ENCODE data around the gene MYLK. TPM values are rescaled to one million over a fixed set of nuclear protein-coding genes. Genes with fewer than 3 reads are reported as not detected.

MYLK gene
- total and polyA plus RNA-seq, 8 donors: 35.1 to 916 (median 340) TPM

DNA sequence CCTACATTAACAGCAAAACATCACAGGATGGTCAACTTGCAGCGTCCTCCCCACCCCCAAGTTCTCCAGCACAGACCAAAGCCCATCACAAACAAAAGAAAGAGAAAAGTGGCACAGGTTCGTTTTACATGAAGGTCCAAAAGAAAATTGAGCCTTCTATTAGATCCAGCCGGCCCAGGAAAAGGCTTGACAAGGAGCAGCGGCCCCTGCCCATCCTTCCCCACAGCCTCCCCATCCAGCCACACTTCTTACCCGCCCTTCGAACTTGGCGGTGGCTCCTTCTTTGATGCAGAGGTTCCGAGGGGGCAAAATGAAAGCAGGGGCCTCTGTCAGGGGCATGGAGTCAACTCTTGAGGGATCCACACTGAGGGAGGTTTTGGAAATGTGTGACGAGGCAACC lies 90.7 kb downstream of the MYLK start:
- Histone ChIP-seq H3K4me1 (peaks cover 0 to 7% (median 0%) of the 10 kb centered on the region in 4 donors), H3K27me3 (no peaks in the 10 kb centered on the region), H3K36me3 (no peaks in the 10 kb centered on the region), H3K4me3 (no peak overlapping the region), H3K9me3 (no peaks in the 10 kb centered on the region), H3K27ac (no peak overlapping the region)
- no peak for DNase-seq
- TF ChIP-seq, protein P1, sequence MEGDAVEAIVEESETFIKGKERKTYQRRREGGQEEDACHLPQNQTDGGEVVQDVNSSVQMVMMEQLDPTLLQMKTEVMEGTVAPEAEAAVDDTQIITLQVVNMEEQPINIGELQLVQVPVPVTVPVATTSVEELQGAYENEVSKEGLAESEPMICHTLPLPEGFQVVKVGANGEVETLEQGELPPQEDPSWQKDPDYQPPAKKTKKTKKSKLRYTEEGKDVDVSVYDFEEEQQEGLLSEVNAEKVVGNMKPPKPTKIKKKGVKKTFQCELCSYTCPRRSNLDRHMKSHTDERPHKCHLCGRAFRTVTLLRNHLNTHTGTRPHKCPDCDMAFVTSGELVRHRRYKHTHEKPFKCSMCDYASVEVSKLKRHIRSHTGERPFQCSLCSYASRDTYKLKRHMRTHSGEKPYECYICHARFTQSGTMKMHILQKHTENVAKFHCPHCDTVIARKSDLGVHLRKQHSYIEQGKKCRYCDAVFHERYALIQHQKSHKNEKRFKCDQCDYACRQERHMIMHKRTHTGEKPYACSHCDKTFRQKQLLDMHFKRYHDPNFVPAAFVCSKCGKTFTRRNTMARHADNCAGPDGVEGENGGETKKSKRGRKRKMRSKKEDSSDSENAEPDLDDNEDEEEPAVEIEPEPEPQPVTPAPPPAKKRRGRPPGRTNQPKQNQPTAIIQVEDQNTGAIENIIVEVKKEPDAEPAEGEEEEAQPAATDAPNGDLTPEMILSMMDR (IDR thresholded peaks at IDR 0.05): no peak
- no peak for TF ChIP-seq POLR2AphosphoS5 (IDR thresholded peaks at IDR 0.05)
- TF ChIP-seq EP300 (IDR thresholded peaks at IDR 0.05): no peak
- TF ChIP-seq POLR2A (IDR thresholded peaks at IDR 0.05): no peak
- 64 to 89% (median 87%) methylated on average over 9 of the region's 9 CpGs for WGBS, 5 donors
- intact Hi-C loops (cut with DNase I; ENCODE audit: low total_unique reads): no loop called here

DNA sequence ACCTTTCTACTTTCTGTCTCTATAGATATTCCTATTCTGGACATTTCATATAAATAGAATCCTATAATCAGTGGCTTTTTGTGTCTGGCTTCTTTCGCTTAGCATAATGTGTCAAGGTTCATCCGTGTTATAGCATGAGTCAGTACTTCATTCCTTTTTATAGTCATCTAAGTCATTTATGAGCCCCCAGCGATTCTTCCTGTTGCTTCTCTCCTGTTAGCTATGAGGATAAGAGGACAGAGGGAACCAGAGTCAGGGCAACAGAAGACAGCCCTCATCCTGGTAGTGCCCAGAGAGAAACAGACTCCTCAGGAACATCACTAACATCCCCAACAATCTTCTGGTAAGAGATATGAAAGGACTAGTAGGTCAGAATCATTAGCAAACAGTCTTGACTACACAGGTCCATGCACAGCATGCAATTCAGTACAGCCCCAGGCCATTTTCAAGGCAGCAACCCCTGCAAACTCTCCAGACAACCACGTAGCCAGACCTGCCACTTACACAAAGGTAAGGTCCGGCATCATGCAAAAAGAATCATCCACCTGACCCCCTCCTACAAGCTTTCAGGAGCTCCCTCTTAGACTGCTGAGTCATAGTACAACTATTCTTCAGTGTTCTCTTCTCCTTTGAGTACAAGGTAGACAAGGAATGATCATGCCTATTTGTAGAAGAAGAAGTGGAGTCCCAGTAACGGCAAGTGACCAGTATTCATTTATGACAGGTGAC lies 91.5 kb downstream of the MYLK start:
- H3K27me3 ChIP-seq: no peaks in the 10 kb centered on the region
- no peaks in the 10 kb centered on the region for H3K36me3 ChIP-seq
- intact Hi-C loops (cut with DNase I; ENCODE audit: low total_unique reads): no loop called here
- DNase-seq: no peak
- no peak overlapping the region for H3K27ac ChIP-seq
- peaks cover 0 to 7% (median 0%) of the 10 kb centered on the region in 4 donors for H3K4me1 ChIP-seq
- TF ChIP-seq EP300 (IDR thresholded peaks at IDR 0.05): no peak
- TF ChIP-seq POLR2A (IDR thresholded peaks at IDR 0.05): no peak
- TF ChIP-seq POLR2AphosphoS5 (IDR thresholded peaks at IDR 0.05): no peak
- TF ChIP-seq, protein P1 (IDR thresholded peaks at IDR 0.05): no peak
- H3K4me3 ChIP-seq: no peak overlapping the region
- H3K9me3 ChIP-seq: no peaks in the 10 kb centered on the region
- WGBS, 5 donors: 88 to 94% (median 89%) methylated on average over 6 of the region's 6 CpGs

DNA sequence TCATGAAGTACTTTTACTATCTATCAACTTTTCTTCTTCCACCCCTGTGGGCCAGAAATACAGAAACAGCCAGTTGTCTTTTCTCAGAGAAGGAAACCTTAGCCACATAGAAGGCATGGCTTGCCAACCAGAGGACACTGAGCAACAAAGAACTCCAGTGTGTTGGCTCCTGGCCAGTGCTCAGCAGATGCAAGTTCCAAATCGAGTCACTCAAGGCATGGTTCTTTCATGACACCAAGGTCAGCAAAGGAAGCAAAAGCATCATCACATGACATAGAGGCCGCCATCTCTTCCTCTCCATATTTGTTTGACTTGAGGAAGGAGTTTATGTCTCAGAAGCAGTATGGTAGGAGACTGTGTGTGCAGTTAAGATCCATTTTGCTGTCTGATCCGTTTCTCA lies 92.2 kb downstream of the MYLK start:
- Histone ChIP-seq H3K4me1 (peaks cover 0 to 7% (median 0%) of the 10 kb centered on the region in 4 donors), H3K27ac (no peak overlapping the region), H3K36me3 (no peaks in the 10 kb centered on the region), H3K4me3 (no peak overlapping the region), H3K27me3 (no peaks in the 10 kb centered on the region), H3K9me3 (no peaks in the 10 kb centered on the region)
- peak in 1 of 2 donors; percentile 54 for DNase-seq
- WGBS, 5 donors: 60 to 71% (median 68%) methylated on average over 3 of the region's 3 CpGs
- intact Hi-C loops (cut with DNase I; ENCODE audit: low total_unique reads): no loop called here
- TF ChIP-seq EP300 (IDR thresholded peaks at IDR 0.05) (no peak), POLR2AphosphoS5 (IDR thresholded peaks at IDR 0.05) (no peak), POLR2A (IDR thresholded peaks at IDR 0.05) (no peak)
- TF ChIP-seq, protein P1 (IDR thresholded peaks at IDR 0.05): no peak

DNA sequence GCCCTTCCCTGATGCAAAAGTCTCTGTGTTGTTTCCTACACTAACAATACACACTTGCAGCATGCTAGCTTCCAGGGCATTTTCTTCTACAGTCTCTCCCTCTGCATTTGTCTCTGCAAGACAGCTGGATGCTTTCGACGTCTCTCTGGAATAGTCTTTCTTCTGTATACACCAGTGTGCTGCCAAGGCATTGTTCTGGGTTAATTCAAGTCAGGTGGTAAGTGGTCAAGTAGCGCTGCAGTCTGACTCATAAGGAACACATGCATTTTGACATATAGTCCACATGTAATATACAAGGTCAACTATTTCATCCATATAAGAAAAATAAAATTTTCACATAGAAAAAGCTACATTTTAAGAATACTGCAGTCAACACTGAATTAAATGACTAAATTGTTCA lies 92.7 kb downstream of the MYLK start:
- Histone ChIP-seq H3K4me3 (no peak overlapping the region), H3K9me3 (no peaks in the 10 kb centered on the region), H3K27ac (no peak overlapping the region), H3K4me1 (peaks cover 0 to 7% (median 0%) of the 10 kb centered on the region in 4 donors), H3K36me3 (no peaks in the 10 kb centered on the region), H3K27me3 (no peaks in the 10 kb centered on the region)
- DNase-seq: peak in 1 of 2 donors; percentile 69
- 54 to 75% (median 64%) methylated on average over 3 of the region's 3 CpGs for WGBS, 5 donors
- intact Hi-C loops (cut with DNase I; ENCODE audit: low total_unique reads): no loop called here
- TF ChIP-seq, protein P1 (IDR thresholded peaks at IDR 0.05): no peak
- TF ChIP-seq EP300 (IDR thresholded peaks at IDR 0.05) (no peak), POLR2A (IDR thresholded peaks at IDR 0.05) (no peak), POLR2AphosphoS5 (IDR thresholded peaks at IDR 0.05) (no peak)

Measured in stomach (tissue), 9 donors.